NCI-H345 treated with DMSO at 0.1 percent for 48 hours (cell line): ENCODE results near the gene EPN3.

Experiments
- DNase-seq: peaks from one replicate; lab custom pipeline; 2025; ENCODE audit not compliant: unreplicated experiment; lab: John Stamatoyannopoulos, UW

The EPN3 gene

DNA sequence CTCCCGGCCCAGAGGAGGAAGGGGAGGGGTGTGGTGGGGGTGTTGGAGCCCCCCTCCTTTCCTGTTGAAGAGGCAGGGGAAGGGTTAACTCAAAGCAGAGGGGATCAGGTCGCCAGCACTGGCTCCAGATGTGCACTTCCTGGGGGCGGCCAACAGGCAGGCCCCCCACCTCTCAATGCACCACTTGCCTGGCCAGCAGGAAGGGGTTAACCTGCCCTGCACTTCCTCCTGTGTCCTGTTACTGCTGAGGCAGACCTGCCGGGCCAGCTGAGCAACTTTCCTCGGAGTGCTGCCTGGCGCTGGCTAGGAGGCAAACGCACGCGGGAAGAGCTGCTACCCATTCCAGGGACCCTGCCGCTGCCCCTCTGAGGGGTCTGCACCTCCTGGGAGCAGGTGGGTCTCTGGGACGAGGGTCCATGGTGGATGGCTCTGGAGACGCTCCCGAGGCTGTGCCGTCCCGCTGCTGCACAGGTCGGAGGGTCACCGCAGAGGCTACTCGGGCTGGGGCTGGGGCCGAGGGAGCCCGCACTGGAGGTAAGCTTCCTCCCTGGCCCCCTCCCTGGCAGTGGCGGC, at the start of gene EPN3:
Gene EPN3, plus strand, starts transcription at position 284 of the 573 bp plus-strand sequence. CDS start 3,822 bp downstream, outside the sequence.
- DNase-seq: no peak

DNA sequence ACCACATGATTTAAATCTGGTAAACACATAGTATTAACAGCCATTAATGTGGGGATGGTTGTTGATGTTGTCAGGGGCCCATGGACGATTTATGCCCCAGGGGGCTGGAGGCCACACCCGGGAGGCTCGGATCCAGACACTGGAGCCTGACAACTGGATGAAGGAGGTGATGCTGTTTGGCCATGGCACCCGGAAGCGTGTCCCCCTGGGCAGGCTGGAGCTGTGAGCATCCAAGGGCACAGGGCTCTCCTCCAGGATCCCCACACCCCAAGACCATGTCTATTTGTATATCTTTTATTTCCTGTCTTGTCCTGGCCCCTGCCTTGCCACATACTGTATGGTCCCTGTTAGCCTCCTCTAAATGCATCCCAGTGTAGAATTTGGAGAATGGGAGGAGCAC, 49.3 kb upstream of the EPN3 start:
- DNase-seq: no peak

DNA sequence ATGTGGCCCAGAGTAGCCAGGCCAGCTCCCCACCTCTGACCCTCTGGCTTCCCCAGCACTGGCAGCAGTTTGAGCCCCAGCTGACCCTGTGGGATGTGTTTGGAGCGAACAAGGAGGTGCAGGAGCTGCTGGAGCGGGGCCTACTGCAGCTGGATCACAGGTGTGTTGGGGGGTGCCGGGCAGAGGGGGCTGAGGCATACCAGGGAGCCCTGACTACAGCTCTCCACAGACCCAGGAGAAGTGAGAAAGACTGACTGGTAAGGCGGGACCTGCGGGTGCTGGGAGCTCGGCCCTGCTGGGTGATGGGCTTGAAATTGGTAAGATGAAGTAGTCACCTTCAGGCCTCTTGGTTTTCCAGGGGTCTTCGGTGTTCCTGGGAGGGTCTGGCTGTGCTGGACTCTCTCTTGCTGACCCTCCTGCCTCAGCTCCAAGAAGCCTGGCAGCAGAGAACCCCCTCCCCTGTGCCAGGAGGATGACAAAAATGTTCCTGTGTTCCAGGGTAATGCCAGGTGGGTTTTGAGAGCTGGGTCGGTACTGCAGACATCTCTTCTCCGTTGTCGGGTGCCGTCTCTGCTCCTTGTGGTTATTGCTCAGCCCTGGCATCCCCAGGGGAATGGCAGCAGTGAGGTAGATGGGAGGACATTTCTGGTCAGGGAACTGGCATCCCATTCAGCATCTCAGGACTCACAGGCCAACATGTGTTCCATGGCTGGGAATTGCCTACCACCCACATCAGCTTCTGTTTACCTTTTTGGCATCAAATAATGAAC, 48.0 kb upstream of the EPN3 start:
- DNase-seq: no peak

DNA sequence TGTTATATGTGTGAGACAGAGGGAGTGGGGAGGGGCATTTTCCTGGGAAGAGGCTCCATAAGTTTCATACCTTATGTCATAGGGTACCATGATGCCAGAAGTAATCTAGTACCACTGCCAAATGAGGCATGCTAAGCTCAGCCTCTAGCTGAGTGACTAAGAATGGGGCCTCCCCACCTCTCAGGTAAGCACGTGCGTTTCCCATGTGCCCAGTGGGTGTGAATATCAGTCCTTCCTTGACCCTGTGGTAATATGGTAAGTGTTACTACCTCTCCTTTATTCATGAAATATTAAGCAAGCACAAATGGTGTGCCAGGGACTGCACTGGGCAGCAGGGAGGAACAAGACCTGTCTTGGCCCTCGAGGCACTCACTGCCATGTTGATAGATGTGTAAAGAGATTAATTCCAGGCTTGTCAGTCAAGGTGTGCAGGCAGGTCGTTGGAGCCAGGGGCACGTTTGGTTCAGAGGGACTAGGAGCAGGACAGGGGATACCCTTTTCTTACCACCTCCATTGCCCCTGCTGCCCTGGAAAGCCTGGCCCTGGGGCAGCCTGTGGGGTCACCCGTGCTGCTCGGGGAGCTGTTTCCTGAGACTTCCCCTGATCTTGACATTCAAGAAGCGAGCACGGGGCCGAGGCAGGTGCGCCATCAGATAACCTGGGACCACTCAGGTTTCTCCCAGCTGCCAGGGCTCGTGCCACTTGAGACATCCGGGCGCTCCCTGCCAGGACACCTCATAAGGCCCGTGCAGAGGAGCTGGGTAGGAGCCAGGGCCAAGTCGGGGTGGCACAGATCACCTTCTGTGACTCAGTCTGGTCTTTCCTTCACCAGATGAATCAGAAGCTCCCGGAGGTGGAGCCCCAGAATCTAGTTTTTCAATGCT, 45.1 kb upstream of the EPN3 start:
- no peak for DNase-seq

DNA sequence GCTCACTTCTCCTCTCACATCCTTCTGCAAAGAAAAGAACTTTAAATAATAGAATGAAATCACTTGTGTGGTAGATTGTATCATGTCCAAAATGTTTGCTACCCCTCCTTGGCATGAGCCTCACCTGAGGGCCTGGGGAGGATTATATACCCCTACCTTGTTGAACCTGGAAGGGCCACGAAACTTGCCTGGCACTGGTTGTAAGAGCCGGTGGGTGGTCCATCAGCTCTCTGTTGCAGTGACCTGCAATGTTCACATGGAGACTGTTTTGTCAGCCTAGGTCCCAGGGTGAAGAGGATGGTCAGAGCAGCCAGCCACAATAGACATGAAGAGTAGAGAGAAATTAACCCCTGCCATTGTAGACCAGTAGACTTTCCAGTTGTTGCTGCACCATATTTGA, 43.7 kb upstream of the EPN3 start:
- no peak for DNase-seq

GRCh38 chr17:50491505-50491904, 41.0 kb upstream of the EPN3 start:
- DNase-seq: no peak

DNA sequence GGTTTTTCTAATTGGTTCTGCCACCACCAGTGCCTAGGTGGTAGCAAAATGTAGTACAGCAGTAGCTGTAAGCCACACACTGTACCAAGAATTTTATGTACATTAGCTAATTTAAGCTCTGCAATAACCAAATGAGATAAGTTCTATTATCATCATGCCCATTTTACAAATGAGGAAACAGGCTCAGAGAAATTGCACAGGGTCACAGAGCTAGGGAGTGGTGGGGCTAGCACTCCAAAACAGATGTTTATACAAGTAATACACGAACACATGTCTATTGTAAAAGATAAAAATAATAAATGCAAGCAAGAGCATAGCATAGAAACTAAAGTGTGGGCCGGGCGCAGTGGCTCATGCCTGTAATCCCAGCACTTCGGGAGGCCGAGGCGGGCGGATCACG, 40.3 kb upstream of the EPN3 start:
- no peak for DNase-seq

DNA sequence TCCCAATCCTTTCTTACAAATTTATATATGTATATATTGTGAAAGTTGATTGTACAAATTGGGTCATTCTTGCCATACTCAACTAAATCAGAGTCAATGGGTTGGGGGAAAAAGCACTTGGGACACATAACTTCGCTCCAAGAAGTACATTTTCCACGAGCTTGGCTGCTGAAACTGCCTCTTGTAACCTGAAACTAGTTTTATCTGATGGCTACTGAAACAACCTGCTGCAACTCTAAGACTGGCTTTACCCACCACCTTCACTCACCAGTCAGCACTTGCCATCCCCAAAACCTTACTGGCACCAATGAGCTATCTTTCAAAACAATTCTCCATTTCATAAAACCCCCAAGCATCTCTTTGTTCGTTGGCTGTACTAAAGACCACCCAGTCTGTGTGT, 38.8 kb upstream of the EPN3 start:
- no peak for DNase-seq

DNA sequence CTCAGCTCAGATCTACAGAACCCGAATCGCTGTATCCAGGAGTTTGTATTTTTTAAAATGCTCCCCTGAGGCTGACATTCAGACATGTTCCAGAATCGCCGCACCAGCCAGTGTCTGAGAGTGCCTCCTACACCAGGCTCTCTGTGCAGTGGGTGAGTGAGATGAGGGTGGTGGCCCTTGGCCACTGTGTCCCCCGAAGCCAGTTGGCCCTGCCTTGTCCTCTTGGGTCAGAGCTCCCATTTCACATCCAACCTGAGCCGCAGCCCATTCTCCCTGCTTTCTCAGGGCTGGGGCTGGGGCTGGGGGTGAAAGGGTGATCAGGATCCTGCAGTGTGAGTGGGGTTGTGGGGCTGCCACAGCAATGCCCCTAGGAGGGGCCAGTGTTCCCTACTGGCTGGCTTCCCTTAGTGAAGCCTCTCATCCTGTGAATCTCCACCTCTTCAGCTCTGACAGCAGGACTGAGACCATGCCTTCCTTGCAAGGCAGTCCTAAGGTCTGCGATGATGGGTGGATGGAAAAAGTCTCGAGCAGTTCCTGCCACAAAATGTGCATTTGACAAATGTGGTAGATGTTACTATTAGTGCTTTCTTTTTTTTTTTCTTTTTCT, 37.2 kb upstream of the EPN3 start:
- no peak for DNase-seq

DNA sequence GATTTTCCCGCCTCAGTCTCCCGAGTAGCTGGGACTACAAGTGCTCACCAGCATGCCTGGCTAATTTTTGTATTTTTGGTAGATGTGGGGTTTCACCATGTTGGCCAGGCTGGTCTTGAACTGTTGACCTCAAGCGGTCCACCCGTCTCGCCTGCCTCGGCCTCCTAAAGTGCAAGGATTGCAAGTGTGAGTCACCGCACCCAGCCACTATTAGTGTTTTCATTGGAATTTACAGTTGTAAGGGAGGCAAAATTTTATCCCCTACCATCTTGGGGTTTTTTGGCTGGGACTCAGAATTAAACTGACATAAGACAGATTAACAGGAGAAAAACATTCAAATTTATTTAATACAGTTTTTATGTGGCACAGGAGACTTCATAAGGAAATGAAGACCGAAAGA, 36.6 kb upstream of the EPN3 start:
- no peak for DNase-seq

- no peak for DNase-seq
These were observed 34.3 kb upstream of the EPN3 start for GRCh38 chr17:50498021-50498874.

DNA sequence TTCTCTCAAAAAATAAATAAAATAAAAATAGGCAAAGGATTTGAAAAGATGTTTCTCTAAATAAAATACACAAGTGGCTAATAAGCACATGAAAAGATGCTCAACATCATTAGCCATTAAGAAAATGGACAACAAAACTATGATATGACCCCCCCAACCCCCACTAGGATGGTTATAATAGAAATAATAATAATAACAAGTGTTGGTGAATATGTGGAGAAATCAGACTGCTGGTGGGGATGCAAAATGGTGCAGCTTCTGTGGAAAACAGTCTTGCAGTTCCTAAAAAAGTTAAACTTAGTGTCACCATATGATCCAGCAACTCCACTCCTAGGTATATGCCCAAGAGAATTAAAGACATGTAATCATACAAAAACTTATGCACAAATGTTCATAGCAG, 33.3 kb upstream of the EPN3 start:
- DNase-seq: no peak

DNA sequence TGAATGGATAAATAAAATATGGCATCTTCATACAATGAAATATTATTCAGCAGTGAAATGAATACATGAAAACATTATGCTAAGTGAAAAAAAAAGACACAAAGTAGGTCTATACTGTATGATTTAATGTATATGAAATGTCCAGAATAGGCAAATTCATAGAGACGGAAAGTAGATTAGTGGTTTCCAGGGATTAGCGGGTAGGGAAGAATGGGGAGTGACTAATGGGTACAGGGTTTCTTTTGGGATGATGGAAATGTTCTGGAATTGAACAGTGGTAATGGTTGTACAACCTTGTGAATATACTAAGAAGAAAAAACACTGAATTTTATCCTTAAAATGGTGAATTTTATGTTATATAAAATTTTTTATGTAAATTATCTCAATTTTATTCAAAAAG, 32.8 kb upstream of the EPN3 start:
- DNase-seq: no peak

DNA sequence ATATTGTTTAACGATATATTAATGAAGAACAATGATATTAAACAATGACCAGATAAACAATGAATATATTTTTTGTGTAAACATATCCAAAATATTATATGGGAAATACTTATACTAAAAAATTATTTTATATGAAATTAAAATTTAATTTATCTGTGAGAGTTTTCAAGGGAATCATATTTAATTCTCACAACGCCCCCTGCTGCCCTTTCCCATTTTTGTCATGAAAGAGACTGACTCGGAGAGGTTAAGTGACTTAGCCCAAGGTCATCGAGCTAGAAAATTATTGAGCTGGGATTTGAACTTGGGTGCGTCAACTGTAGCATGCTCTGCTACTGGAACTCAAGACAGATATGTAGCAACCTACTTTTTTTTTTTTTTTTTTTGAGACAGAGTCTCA, 31.5 kb upstream of the EPN3 start:
- DNase-seq: no peak

GRCh38 chr17:50502301-50502990, 30.1 kb upstream of the EPN3 start:
- DNase-seq: no peak

DNA sequence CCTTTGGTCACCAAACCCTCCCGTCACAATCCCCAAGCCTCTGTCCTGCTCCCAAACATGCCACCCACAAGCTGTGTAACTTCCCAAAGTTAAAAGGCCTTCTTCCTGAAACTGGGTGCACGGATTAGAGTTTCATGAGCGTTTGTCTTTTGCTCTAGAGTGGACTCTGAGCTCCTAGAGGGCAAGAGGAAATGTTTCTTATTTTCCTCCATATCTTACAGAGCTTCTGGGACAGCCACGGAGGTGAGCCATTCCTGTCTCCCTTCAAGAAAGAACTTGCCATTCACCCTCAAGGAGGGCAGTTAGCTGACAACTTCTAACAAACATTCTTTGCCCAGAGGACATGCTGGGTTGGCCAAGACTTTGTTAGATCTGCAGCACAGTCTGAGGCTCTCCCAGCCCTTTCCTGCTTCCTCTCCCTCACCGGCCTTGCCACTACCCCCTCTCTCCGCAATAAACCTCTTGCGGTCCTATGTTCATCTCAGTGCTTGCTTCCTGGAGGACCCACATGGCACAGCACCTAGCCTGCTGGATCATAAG, 26.9 kb upstream of the EPN3 start:
- no peak for DNase-seq

- DNase-seq: no peak
These were observed 26.2 kb upstream of the EPN3 start for GRCh38 chr17:50506298-50506697.

DNA sequence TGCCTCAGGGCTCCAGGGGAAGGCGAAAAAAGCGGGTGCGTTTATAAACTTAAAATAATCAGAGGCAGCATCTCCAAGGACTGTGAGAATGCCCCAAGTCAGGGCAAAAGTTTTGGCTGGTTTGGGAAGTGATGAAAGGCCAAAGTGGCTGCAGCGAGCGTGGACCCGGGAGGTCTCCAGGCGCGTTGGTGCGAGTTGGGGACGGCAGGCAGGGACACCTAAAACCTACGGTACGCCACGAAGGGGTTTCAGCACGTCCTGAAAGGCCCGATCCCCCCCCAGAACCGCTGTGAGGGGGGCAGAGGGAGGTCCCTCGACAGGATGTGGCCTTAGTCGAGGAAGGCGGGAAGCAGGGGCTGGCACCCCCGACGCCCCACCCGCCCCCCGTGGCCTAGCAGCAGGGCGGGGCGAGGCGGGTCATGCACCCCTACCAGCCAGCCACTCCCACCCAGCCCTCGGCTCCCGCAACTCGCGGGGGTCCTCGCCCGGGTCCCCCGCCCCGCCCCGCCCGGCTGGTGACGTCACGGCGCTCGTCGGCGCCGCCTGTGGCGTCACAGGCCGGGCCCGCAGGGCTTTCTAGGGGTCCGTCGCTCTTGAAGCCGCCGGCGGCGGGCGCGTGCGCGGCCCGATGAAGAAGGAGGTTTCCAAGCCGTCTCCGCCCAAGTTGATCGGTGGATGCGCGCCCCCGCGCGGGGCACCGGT, 24.5 kb upstream of the EPN3 start, which contains the start of gene MYCBPAP:
Gene MYCBPAP, plus strand, starts transcription at position 569 of the 702 bp plus-strand sequence. CDS start 236 bp downstream, outside the sequence.
- no peak for DNase-seq
